RWPE2 (cell line): Measurements from ENCODE around the gene SPATA17.

Source experiments
- ATAC-seq: fragments of 200-7000 bp; cut with Tn5 transposase; 3 replicates; pipeline ENCODE4 v1.9.1; 2021; ENCODE audit warnings: low read depth
- DNase-seq: peaks from one replicate; pipeline ENCODE4 v3.0.0-alpha.2; 2020; ENCODE audit warnings: low spot score
- H3K27ac ChIP-seq: fragments of 450-650 bp; 2 replicates; pipeline ENCODE4 v1.5.1; 2017; ENCODE audit warnings: mild to moderate bottlenecking; ENCODE audit not compliant: poor library complexity, severe bottlenecking
- H3K27me3 ChIP-seq: fragments of 250-450 bp; sonication (Bioruptor Pico); 2 replicates; pipeline ENCODE4 v1.5.1; 2021; ENCODE audit warnings: mild to moderate bottlenecking, moderate library complexity; ENCODE audit not compliant: insufficient read depth, poor library complexity, severe bottlenecking
- H3K36me3 ChIP-seq: fragments of 250-450 bp; sonication (Bioruptor Pico); 2 replicates; pipeline ENCODE4 v1.5.1; 2020; ENCODE audit warnings: low read depth, mild to moderate bottlenecking, moderate library complexity
- H3K4me1 ChIP-seq: fragments of 250-450 bp; sonication (Bioruptor Pico); 2 replicates; pipeline ENCODE4 v1.5.1; 2021; ENCODE audit warnings: mild to moderate bottlenecking, moderate library complexity; ENCODE audit not compliant: insufficient read depth, poor library complexity, severe bottlenecking
- H3K4me3 ChIP-seq: fragments of 250-450 bp; sonication (Bioruptor Pico); 2 replicates; pipeline ENCODE4 v1.5.1; 2021; ENCODE audit warnings: mild to moderate bottlenecking, moderate library complexity; ENCODE audit not compliant: severe bottlenecking
- H3K9me3 ChIP-seq: fragments of 250-450 bp; sonication (Bioruptor Pico); 2 replicates; pipeline ENCODE4 v1.5.1; 2021; ENCODE audit warnings: mild to moderate bottlenecking, moderate library complexity; ENCODE audit not compliant: severe bottlenecking
- TF ChIP-seq, protein P1 (sequence below): fragments of 450-650 bp; IDR thresholded peaks from one replicate; pipeline ENCODE4 v1.5.1; 2017; ENCODE audit warnings: mild to moderate bottlenecking, moderate library complexity; ENCODE audit not compliant: poor library complexity, severe bottlenecking

Gene SPATA17

DNA sequence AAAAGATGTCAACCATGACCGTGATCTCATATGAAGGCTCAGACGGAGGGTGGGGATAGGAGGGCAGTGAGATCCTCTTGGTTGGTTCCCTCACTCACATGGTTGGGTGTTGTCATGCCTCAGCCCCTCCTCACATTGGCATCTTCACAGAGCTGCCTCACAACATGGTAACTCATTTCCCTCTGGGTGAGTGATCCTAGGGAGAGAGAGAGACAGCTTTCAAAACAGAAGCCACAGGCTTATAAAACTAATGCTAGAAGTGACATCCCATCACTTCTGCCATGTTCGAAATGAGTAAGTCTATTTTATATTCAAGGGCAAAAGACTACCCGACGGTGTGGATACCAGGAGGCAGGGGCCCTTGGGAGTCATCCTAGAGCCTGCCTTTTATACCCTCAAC is 145.5 kb downstream of the SPATA17 start:
- H3K4me1 ChIP-seq: no peaks in the 10 kb centered on the region
- no peaks in the 10 kb centered on the region for H3K9me3 ChIP-seq
- DNase-seq: no peak
- no peak overlapping the region for H3K27ac ChIP-seq
- TF ChIP-seq, protein P1, sequence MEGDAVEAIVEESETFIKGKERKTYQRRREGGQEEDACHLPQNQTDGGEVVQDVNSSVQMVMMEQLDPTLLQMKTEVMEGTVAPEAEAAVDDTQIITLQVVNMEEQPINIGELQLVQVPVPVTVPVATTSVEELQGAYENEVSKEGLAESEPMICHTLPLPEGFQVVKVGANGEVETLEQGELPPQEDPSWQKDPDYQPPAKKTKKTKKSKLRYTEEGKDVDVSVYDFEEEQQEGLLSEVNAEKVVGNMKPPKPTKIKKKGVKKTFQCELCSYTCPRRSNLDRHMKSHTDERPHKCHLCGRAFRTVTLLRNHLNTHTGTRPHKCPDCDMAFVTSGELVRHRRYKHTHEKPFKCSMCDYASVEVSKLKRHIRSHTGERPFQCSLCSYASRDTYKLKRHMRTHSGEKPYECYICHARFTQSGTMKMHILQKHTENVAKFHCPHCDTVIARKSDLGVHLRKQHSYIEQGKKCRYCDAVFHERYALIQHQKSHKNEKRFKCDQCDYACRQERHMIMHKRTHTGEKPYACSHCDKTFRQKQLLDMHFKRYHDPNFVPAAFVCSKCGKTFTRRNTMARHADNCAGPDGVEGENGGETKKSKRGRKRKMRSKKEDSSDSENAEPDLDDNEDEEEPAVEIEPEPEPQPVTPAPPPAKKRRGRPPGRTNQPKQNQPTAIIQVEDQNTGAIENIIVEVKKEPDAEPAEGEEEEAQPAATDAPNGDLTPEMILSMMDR: no peak
- ATAC-seq: no peak
- no peaks in the 10 kb centered on the region for H3K36me3 ChIP-seq
- no peak overlapping the region for H3K4me3 ChIP-seq
- H3K27me3 ChIP-seq: no peaks in the 10 kb centered on the region

DNA sequence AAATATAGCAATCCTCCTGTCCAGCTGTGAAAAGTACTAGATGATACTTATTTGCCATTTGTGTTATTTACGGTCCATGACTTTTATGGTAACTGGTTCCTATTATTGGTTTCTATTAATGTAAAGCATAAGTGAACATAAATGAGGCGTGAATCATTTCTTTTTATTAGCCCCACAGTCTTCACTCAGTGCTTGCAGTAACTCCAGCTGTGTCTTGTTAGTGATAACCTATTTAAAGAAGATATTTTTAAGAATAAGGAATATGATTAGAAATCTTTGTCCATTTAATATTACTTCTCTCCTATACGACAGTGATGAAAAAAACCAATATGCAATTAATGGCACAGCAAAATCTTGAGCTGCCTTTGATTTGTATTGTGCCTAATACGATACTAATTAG is 149.9 kb downstream of the SPATA17 start:
- H3K36me3 ChIP-seq: no peaks in the 10 kb centered on the region
- no peaks in the 10 kb centered on the region for H3K27me3 ChIP-seq
- TF ChIP-seq, protein P1: no peak
- ATAC-seq: no peak
- H3K9me3 ChIP-seq: no peaks in the 10 kb centered on the region
- H3K4me1 ChIP-seq: no peaks in the 10 kb centered on the region
- DNase-seq: no peak
- H3K4me3 ChIP-seq: no peak overlapping the region
- H3K27ac ChIP-seq: no peak overlapping the region

DNA sequence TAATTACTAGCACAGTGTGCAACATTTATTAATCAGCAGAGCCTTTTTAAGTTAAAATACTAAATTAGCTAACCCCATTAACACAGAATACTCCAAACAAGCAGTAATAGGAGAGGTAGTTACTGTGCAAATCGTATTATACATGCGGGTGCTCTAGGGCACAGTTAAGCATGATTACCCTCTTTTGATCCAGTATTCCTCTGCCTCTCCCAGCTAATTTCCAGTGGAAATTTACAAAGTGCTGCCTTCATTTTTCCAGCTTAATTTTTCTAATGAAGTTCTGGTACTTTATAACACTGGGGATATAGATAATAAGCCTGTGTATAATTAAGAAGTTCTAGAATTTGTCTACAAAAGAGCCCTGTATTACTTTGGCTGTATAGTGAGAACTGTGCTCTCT is 159.9 kb downstream of the SPATA17 start:
- TF ChIP-seq, protein P1: no peak

DNA sequence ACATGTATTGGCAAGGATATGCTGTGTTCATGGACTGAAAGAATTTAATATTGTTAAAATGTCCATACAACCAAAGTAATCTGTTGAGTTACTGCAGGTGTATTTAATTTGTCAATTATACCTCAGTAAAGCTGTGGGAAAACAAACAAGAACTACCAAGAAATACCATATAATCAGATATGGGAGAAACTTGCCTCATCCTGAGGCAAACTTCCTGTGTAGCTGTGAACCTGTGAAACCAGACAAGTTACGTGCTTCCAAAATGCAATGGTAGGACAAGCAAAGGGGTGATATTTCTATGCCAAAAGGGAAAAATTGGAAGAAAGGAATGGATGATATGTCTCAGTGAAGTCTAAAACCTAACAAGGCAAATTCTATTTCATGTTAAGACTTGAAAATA is 174.6 kb downstream of the SPATA17 start:
- TF ChIP-seq, protein P1: no peak
- ATAC-seq (no peak), DNase-seq (no peak)

More for the DNA sequence above, 159.9 kb downstream of the SPATA17 start:
- H3K36me3 ChIP-seq: no peaks in the 10 kb centered on the region
- H3K27me3 ChIP-seq: no peaks in the 10 kb centered on the region
- DNase-seq: no peak
- no peak overlapping the region for H3K4me3 ChIP-seq
- ATAC-seq: no peak
- H3K9me3 ChIP-seq: no peaks in the 10 kb centered on the region
- H3K27ac ChIP-seq: no peak overlapping the region
- H3K4me1 ChIP-seq: no peaks in the 10 kb centered on the region

DNA sequence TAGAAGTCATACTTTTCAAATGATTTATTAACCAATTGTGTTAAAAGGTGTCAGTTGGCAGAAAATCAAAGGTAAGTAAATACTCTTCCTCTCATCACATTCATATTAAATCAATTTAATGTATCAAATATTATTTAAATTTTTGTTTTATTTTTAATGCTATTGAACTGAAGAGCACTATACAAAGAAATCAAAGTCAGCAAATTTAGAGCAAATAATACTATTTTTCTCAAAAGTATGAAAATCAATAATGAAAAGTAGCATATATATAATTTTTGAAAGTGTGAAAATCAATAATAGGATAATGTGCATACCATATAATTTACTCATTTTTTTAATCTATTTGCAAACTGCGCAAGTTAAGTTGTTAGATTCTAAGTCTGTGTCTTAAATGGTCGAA is 181.0 kb downstream of the SPATA17 start:
- ATAC-seq: no peak
- Histone ChIP-seq H3K4me3 (no peak overlapping the region), H3K27me3 (no peaks in the 10 kb centered on the region), H3K4me1 (no peaks in the 10 kb centered on the region), H3K27ac (no peak overlapping the region), H3K9me3 (no peaks in the 10 kb centered on the region), H3K36me3 (no peaks in the 10 kb centered on the region)
- DNase-seq: no peak
- TF ChIP-seq, protein P1: no peak

More for the DNA sequence above, 174.6 kb downstream of the SPATA17 start:
- Histone ChIP-seq H3K4me3 (no peak overlapping the region), H3K27ac (no peak overlapping the region), H3K4me1 (no peaks in the 10 kb centered on the region), H3K36me3 (no peaks in the 10 kb centered on the region), H3K27me3 (no peaks in the 10 kb centered on the region), H3K9me3 (no peaks in the 10 kb centered on the region)
